GM12873 (cell line): ENCODE measurements around the gene ZCCHC24.

Source experiments
- TF ChIP-seq, protein P1 (sequence below): IDR thresholded peaks from 2 replicates; pipeline ENCODE4 v1.5.1; 2012; ENCODE audit warnings: low read depth, mild to moderate bottlenecking, moderate library complexity, low read length, control low read depth; ENCODE audit not compliant: insufficient read depth; ENCODE audit errors: missing control alignments

The ZCCHC24 gene

DNA sequence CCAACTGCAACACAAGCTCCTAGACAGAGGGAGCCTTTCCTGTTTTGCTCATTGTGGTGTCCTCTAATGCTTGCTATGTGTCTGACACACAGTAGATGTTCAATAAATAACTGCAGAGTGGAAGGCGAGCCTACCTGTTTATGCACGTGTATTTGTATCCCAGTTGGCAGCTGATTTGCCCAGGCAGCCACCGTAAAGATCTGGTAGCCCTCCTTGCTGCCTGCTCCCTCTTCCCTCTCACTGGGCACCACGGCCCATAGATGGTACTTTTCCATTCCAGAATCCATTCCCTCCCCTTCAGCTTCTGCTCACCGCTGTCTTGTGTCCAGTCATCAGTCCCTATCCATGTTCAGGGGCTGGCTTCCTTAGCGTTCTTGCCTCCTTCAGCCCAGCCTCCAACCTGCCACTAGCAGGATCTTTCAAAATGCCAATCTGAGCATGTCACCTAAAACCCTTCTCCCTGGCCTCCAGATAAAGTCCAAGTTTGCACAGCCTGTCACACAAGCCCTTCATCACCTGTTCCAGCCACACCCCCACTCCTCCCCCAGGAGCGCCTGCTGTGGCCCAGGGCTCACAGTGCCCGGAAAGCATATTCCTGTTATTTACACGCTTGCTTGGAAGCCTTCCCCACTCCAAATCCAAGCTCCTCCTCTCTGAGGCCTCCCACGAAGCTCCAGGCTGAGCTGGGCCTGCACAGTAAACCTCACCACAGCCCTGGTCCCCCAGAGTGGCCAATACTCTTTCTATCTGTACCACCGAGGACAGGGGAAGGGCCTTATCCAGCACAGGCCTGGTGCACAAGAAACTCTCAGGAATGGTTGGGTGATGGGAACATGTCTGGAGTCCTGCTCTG lies 21.0 kb downstream of the ZCCHC24 start:
- TF ChIP-seq, protein P1, sequence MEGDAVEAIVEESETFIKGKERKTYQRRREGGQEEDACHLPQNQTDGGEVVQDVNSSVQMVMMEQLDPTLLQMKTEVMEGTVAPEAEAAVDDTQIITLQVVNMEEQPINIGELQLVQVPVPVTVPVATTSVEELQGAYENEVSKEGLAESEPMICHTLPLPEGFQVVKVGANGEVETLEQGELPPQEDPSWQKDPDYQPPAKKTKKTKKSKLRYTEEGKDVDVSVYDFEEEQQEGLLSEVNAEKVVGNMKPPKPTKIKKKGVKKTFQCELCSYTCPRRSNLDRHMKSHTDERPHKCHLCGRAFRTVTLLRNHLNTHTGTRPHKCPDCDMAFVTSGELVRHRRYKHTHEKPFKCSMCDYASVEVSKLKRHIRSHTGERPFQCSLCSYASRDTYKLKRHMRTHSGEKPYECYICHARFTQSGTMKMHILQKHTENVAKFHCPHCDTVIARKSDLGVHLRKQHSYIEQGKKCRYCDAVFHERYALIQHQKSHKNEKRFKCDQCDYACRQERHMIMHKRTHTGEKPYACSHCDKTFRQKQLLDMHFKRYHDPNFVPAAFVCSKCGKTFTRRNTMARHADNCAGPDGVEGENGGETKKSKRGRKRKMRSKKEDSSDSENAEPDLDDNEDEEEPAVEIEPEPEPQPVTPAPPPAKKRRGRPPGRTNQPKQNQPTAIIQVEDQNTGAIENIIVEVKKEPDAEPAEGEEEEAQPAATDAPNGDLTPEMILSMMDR: no peak

GRCh38 chr10:79422178-79422892 lies 23.1 kb downstream of the ZCCHC24 start:
- TF ChIP-seq, protein P1: no peak

- TF ChIP-seq, protein P1: no peak
Measured at GRCh38 chr10:79420974-79421688, 24.3 kb downstream of the ZCCHC24 start.

DNA sequence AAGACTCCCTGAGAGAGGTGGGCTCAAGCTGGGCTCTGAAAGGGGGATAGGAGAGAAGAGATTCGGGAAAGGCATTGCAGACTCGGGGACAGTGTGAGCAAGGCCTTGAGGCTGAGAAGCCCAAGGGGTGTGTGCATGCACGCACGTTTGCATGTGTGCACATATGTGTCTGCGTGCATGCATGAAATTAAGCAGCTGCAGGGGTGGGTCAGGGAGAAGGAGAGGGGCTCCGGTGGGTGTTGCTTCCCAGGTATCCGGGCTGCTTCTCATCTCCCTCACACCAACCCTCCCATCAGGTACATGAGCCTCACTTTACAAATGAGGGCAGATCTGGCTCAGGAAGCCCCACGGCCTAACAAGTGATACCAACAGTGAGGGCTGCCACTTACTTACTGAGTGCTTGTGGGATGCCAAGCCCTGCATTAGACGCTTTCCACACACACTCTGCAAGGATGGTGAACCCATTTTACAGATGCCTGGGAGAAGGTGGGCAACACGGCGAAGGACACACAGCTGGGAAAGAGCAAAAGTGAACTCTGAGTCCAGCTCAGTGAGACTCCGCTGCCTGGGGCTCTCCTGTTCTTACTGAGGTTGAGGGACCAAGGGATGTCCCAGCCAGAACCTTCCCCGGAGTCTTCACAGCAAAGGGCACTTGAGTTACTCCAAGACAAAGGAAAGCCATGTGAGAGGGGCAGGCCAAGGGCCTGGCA lies 26.4 kb downstream of the ZCCHC24 start:
- TF ChIP-seq, protein P1: no peak

DNA sequence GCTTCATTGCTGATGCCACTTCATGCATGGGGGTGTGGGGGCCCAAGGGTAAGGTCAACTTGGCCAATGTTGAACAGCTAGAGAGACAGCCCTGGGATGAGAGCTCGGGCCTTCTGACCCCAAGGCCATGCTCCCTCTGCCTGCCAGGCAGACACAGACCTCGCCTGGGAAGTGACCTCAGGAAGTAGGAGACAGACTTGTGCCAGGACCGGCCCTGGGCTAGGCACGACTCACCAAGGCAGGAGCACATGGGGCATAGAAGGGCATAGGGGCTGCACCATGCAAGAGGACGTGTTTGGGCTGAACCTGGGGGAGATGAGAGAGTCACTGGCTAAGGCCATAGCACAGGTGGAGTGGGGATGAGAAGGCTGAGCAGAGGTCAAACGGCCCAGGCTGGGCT lies 27.1 kb downstream of the ZCCHC24 start:
- TF ChIP-seq, protein P1: no peak

DNA sequence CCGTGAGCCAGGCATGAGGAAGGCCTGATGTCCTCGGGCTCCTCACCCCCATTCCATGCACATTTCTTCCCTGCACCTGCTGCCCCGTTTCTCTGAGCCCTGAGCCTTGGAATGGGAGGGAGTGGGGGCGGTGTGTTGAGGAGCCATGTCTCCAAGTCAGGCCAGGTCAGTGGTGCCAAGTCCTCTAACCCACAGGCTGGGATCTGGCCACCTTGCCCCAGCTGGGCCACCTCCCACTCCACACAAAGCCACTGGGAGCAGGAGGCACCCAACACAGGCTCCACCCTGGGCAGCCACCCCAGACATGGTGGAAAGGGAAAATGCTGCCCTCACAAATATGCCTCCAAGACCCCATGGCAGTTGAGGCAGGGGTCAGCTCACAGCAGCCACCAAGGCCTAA lies 27.7 kb downstream of the ZCCHC24 start:
- TF ChIP-seq, protein P1: no peak

DNA sequence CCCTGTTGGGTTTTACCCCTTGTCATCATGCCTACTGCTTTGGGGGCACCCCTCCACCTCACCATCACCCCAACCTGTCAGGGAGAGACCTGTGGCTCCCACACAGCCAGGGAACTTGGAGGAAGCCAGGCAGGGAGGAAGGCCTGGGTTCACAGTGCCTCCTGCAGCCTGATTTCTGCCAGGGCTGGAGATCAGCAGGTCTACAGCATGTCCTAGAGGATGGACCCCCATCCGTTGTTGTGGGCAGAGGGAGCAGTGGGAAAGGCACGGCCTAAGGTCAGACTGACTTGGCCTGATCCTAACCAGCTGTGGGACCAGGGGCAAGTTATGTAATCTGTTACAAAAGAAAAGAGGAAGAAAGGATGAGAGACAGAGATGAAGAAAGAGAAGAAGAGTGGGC lies 28.2 kb downstream of the ZCCHC24 start:
- TF ChIP-seq, protein P1: no peak
